Stimulated activated CD4-positive, alpha-beta T cell treated with anti-CD3 and anti-CD28 coated beads, Interleukin-4, amount 100 ng/mL, for 24 hours (primary cell): ENCODE data around the gene CSPG4.
"Not testable (repeated sequence)": the region's sequence is repeated elsewhere in the genome, so short reads cannot be mapped to it uniquely, and the experiment has no call there.

Source experiments
- DNase-seq: peaks from one replicate; pipeline ENCODE4 v3.0.0-alpha.2; 2020

Gene CSPG4

GRCh38 chr15:75704263-75704615 lies 8.4 kb downstream of the CSPG4 start:
- DNase-seq = no peak

GRCh38 chr15:75703440-75704262 lies 9.0 kb downstream of the CSPG4 start:
- not testable (repeated sequence) for DNase-seq

GRCh38 chr15:75702436-75702835 lies 10.2 kb downstream of the CSPG4 start:
- no peak for DNase-seq

- DNase-seq = not testable (repeated sequence)
Measured at GRCh38 chr15:75701071-75702003, 11.3 kb downstream of the CSPG4 start.

GRCh38 chr15:75699961-75700874 lies 12.4 kb downstream of the CSPG4 start:
- DNase-seq = not testable (repeated sequence)

GRCh38 chr15:75699517-75699916 lies 13.1 kb downstream of the CSPG4 start:
- DNase-seq = not testable (repeated sequence)

GRCh38 chr15:75697974-75698747 lies 14.5 kb downstream of the CSPG4 start:
- not testable (repeated sequence) for DNase-seq

- DNase-seq = no peak
Measured at GRCh38 chr15:75697523-75697922, 15.1 kb downstream of the CSPG4 start.

GRCh38 chr15:75696854-75697259 lies 15.8 kb downstream of the CSPG4 start:
- no peak for DNase-seq

- DNase-seq = no peak
Measured at GRCh38 chr15:75696311-75696720, 16.3 kb downstream of the CSPG4 start.

- DNase-seq = no peak
Measured at GRCh38 chr15:75695634-75696310, 16.9 kb downstream of the CSPG4 start.

- no peak for DNase-seq
Measured at GRCh38 chr15:75695220-75695619, 17.4 kb downstream of the CSPG4 start.

GRCh38 chr15:75694241-75695182 lies 18.1 kb downstream of the CSPG4 start:
- DNase-seq = no peak

GRCh38 chr15:75693501-75694240 lies 19.0 kb downstream of the CSPG4 start:
- DNase-seq = no peak

- not testable (repeated sequence) for DNase-seq
Measured at GRCh38 chr15:75693028-75693427, 19.6 kb downstream of the CSPG4 start.

GRCh38 chr15:75692311-75692710 lies 20.3 kb downstream of the CSPG4 start:
- DNase-seq = not testable (repeated sequence)

GRCh38 chr15:75689429-75689828 lies 23.2 kb downstream of the CSPG4 start:
- not testable (repeated sequence) for DNase-seq

- DNase-seq = no peak
Measured at GRCh38 chr15:75688831-75689230, 23.8 kb downstream of the CSPG4 start.

GRCh38 chr15:75688278-75688557 lies 24.4 kb downstream of the CSPG4 start:
- DNase-seq = no peak
